HepG2 (cell line): ENCODE measurements around the gene CTAGE1. TPM values are rescaled to one million over a fixed set of nuclear protein-coding genes. Genes with fewer than 3 reads are reported as not detected.
A peak's percentile ranks its signal among the peaks of the same experiment; 100 is the strongest.

ENCODE experiments used
- ATAC-seq: fragments of 200-7000 bp; cut with Tn5 transposase; 3 replicates; pipeline ENCODE4 v1.9.1; 2020; ENCODE audit warnings: mild to moderate bottlenecking, moderate library complexity
- BruUV-seq: library from RNA; stranded (reverse); fragments of 400-500 nt; replicated peaks from 2 replicates; lab custom pipeline; 2021; lab: Mats Ljungman, UMichigan
- CTCF ChIA-PET: fragments of 300-600 bp; formaldehyde crosslinking; extraction: SDS; loops from one replicate; lab custom pipeline; 2021; ENCODE audit warnings: low total read pairs, inconsistent platforms, low intra/inter-chr PET ratio; lab: Yijun Ruan, JAX
- POLR2A ChIA-PET: fragments of 350-600 bp; sonication (Branson Sonifier 250); formaldehyde crosslinking; loops from one replicate; lab custom pipeline; 2020; ENCODE audit warnings: antibody characterized with exemption, inconsistent platforms; lab: Yijun Ruan, JAX
- DNase-seq: peaks from one replicate; pipeline ENCODE4 v3.0.0-alpha.2; 2015; ENCODE audit warnings: low spot score
- FAIRE-seq: peaks from 3 replicates; lab custom pipeline; 2011; peaks lifted over from hg19 to GRCh38; lab: Jason Lieb, UNC
- H2AFZ ChIP-seq: one replicate; pipeline ENCODE4 v1.6.1; 2011; ENCODE audit warnings: low read length, inconsistent platforms
- H3K27ac ChIP-seq: fragments of 300-600 bp; 3 replicates; pipeline ENCODE4 v1.8.0; 2011; ENCODE audit warnings: mixed run types, mild to moderate bottlenecking, mixed read lengths, low read length, inconsistent platforms; ENCODE audit not compliant: insufficient read depth; ENCODE audit errors: extremely low read length
- H3K27me3 ChIP-seq, 2 experiments: fragments of 200-600 bp in 1 of 2; 2 replicates in 1 of 2; 3 replicates in 1 of 2; pipeline versions ENCODE4 v1.6.0 to v1.8.0; 2011; ENCODE audit warnings: low read length in 2 of 2, mild to moderate bottlenecking in 2 of 2, moderate library complexity in 2 of 2, inconsistent platforms in 1 of 2; ENCODE audit not compliant: insufficient read depth in 2 of 2, control insufficient read depth in 1 of 2
- H3K36me3 ChIP-seq, 2 experiments: fragments of 200-600 bp in 1 of 2; replicated peaks in 1 of 2; 2 replicates in 1 of 2; 3 replicates in 1 of 2; pipeline versions ENCODE4 v1.5.1 to v1.8.0; 2011; ENCODE audit warnings: low read length in 2 of 2, inconsistent platforms in 1 of 2; ENCODE audit not compliant: insufficient read depth in 2 of 2, control insufficient read depth in 1 of 2
- H3K4me1 ChIP-seq: 2 replicates; pipeline ENCODE4 v1.5.1; 2012; ENCODE audit warnings: low read length, inconsistent platforms; ENCODE audit not compliant: insufficient read depth
- H3K4me2 ChIP-seq: 2 replicates; pipeline ENCODE4 v1.6.0; 2011; ENCODE audit warnings: low read depth, low read length, inconsistent platforms
- H3K4me3 ChIP-seq, 3 experiments: fragments of 200-600 bp in 1 of 3; sonication (generic), shearing (Covaris generic) in 1 of 3; replicated peaks in 1 of 3; 2 replicates each; pipeline ENCODE4 v1.5.1; 2011 to 2016; ENCODE audit warnings: low read length in 3 of 3, inconsistent platforms in 2 of 3, low read depth in 2 of 3, mild to moderate bottlenecking in 2 of 3, control low read depth in 1 of 3, mixed read lengths in 1 of 3; ENCODE audit not compliant: insufficient read depth in 1 of 3
- H3K79me2 ChIP-seq: one replicate; pipeline ENCODE4 v1.6.1; 2011; ENCODE audit warnings: low read length, inconsistent platforms; ENCODE audit not compliant: insufficient read depth
- H3K9ac ChIP-seq: 2 replicates; pipeline ENCODE4 v1.6.0; 2011; ENCODE audit warnings: mild to moderate bottlenecking, low read depth, low read length, inconsistent platforms; ENCODE audit not compliant: insufficient read depth
- H3K9me3 ChIP-seq: 2 replicates; pipeline ENCODE4 v1.5.1; 2012; ENCODE audit warnings: mild to moderate bottlenecking, low read length
- H4K20me1 ChIP-seq: 2 replicates; pipeline ENCODE4 v1.6.0; 2011; ENCODE audit warnings: inconsistent platforms, mild to moderate bottlenecking, low read length, moderate library complexity; ENCODE audit not compliant: insufficient read depth
- HNRNPH1 ChIP-seq: fragments of 200-400 bp; formaldehyde crosslinking; optimal IDR thresholded peaks from 2 replicates; pipeline ENCODE3; 2017; ENCODE audit warnings: mild to moderate bottlenecking, low read depth, low read length
- MAFG ChIP-seq: sonication (generic); formaldehyde crosslinking; IDR thresholded peaks from 2 replicates; pipeline ENCODE4 v1.5.1; 2020; ENCODE audit warnings: mild to moderate bottlenecking, missing genetic modification reagents
- SUZ12 ChIP-seq: fragments of 150-350 bp; IDR thresholded peaks from 2 replicates; pipeline ENCODE4 v1.6.1; 2014; ENCODE audit warnings: low read depth, low read length
- WGBS: methylation state at CpG from one replicate; pipeline ENCODE4 v1.1.6; 2017; ENCODE audit warnings: low lambda C conversion rate; 5-methylcytosine and 5-hydroxymethylcytosine counted together
- in situ Hi-C: cut with HindIII; loops from 2 replicates; pipeline ENCODE4 v1.10.0; 2017; ENCODE audit warnings: low pct_unique_long_range_greater_than_20kb; ENCODE audit not compliant: extremely low pct_ligation_motif_present
- intact Hi-C: fragments of 100-400 bp; cut with micrococcal nuclease; formaldehyde crosslinking; loops from one replicate; pipeline ENCODE4 v1.10.0; 2022; ENCODE audit not compliant: unreplicated experiment
- polyA plus RNA-seq, 8 experiments: library from polyadenylated mRNA; depleted of rRNA in 3 of 8; stranded (reverse) in 7 of 8; unstranded in 1 of 8; fragments of >200 nt; fragmentation: Illumina TruSeq in 4 of 8; extraction: Trizol in 4 of 8; gene quantifications; 2 replicates each; pipeline versions ENCODE4 v1.2.1 to v1.2.3, GENCODE V29; 2011 to 2016; ENCODE audit warnings: low read depth in 4 of 8, missing spikeins in 1 of 8, mixed read lengths in 1 of 8; ENCODE audit not compliant: insufficient read depth in 1 of 8
- total RNA-seq, 5 experiments: library from RNA; depleted of rRNA; stranded (reverse); fragments of >200 nt; fragmentation: Illumina TruSeq; extraction: Trizol; gene quantifications; 2 replicates each; pipeline ENCODE4 v1.2.3, GENCODE V29; 2016; ENCODE audit warnings: low read depth in 1 of 5

CTAGE1 gene
- total and polyA plus RNA-seq, 2 of the 13 experiments (the other 11 are each of a cell fraction or from before 2014, with no cell fraction given) = 0.02 TPM; not detected in 1

DNA sequence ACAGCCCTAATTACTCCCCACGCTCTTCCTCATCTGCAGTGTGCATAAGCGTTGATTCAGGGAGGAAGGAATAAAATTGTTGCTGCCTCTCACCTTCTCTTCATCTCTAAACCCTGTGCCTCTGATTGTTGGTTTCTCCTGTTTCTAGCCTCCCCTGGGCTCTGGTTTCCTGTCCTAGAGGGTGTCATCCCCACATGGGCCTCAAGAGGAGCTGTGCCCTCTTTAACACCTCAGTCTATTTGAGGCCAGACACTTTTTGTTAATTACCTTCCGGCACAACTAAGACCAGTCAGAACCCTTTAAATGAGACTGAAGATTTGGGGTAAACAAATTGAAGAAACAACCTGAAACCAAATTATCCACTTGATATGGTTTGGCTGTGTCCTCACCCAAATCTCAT, 9.7 kb downstream of the CTAGE1 start:
- H3K79me2 ChIP-seq = no peaks in the 10 kb centered on the region
- H3K4me3 ChIP-seq = no peak overlapping the region
- ATAC-seq = peak; percentile 43; the same call in 1 of the 3 replicates
- 34% methylated on average over 3 of the region's 3 CpGs for WGBS
- intact Hi-C loops = no loop called here
- H3K4me1 ChIP-seq = no peaks in the 10 kb centered on the region
- H4K20me1 ChIP-seq = no peaks in the 10 kb centered on the region
- no peak for FAIRE-seq
- TF ChIP-seq SUZ12 = no peak
- TF ChIP-seq, all 625 proteins: peak for 0
- no peak overlapping the region for H3K27ac ChIP-seq
- no peaks in the 10 kb centered on the region; a peak in 1 of 5 replicates for H3K27me3 ChIP-seq
- H3K9ac ChIP-seq = no peak overlapping the region
- no peak overlapping the region for H2AFZ ChIP-seq
- ChIA-PET POLR2A (interaction anchor here (0.5 kb wide), 1 partner anchor 69 kb away, joined by 4 read pairs; no protein-coding TSS in a partner anchor), CTCF (no interaction called here)
- BruUV-seq = no TSS peak
- no peak for DNase-seq
- in situ Hi-C loops = no loop called here
- no peaks in the 10 kb centered on the region for H3K36me3 ChIP-seq
- H3K9me3 ChIP-seq = peaks cover 6% of the 10 kb centered on the region; the same call in 1 of the 2 replicates
- H3K4me2 ChIP-seq = no peak overlapping the region

- ChIA-PET POLR2A (no interaction called here), CTCF (no interaction called here)
- Histone ChIP-seq H3K4me3 (no peak overlapping the region), H2AFZ (no peak overlapping the region), H3K9ac (no peak overlapping the region), H3K9me3 (peaks cover 6% of the 10 kb centered on the region; the same call in 1 of the 2 replicates), H4K20me1 (no peaks in the 10 kb centered on the region), H3K79me2 (no peaks in the 10 kb centered on the region), H3K27ac (no peak overlapping the region), H3K36me3 (no peaks in the 10 kb centered on the region), H3K4me2 (no peak overlapping the region), H3K27me3 (no peaks in the 10 kb centered on the region; a peak in 1 of 5 replicates), H3K4me1 (no peaks in the 10 kb centered on the region)
- intact Hi-C loops (no loop called here), in situ Hi-C loops (no loop called here)
- DNase-seq (no peak), ATAC-seq (no peak), FAIRE-seq (no peak)
- TF ChIP-seq MAFG (CRISPR knock-in tag) (no peak), HNRNPH1 (no peak)
- no TSS peak for BruUV-seq
Observed at GRCh38 chr18:22405142-22405541, 12.6 kb downstream of the CTAGE1 start.
